HEK293T (cell line): Measurements from ENCODE around the gene COL6A1.

ENCODE experiments used
- BHLHE40 ChIP-seq: fragments of 450-650 bp; IDR thresholded peaks from 2 replicates; pipeline ENCODE4 v1.6.1; 2016; ENCODE audit warnings: mild to moderate bottlenecking, moderate library complexity, borderline replicate concordance
- FOXM1 ChIP-seq: fragments of 450-650 bp; IDR thresholded peaks from 2 replicates; pipeline ENCODE4 v1.6.1; 2017; ENCODE audit warnings: mild to moderate bottlenecking, borderline replicate concordance
- SP1 ChIP-seq: fragments of 450-650 bp; IDR thresholded peaks from 2 replicates; pipeline ENCODE4 v1.6.1; 2017
- SUZ12 ChIP-seq: fragments of 450-650 bp; IDR thresholded peaks from 2 replicates; pipeline ENCODE4 v1.6.1; 2016; ENCODE audit warnings: mild to moderate bottlenecking
- TF ChIP-seq, protein P1 (sequence below): fragments of 450-650 bp; IDR thresholded peaks from 2 replicates; pipeline ENCODE4 v1.6.1; 2016

DNA sequence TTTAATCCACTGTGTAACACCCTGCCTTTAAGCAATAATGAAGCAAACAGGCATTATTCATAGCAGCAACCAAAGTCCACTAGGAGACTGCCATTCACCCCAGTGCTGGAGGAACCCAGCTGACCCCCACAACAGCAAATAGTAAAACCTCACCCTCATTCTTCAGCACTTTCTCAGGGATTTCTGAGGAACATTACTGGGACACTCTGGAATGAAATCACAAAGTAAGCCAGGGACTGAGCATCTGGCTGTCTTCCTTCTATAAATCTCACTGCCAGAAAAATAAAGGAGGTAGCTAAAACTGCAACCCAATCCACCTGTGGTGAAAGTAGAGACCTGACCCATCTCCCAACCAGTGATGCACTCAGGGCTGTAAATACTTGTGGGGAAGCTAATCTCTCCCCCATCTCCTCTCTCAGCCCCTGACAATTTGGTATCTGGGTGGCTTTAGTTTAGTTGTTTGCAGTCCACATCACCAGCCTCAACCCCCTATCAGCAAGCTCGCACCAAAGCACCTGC, 47.1 kb downstream of the COL6A1 start:
- TF ChIP-seq BHLHE40 = no peak
- no peak for TF ChIP-seq SUZ12
- TF ChIP-seq SP1 = no peak
- TF ChIP-seq, protein P1, sequence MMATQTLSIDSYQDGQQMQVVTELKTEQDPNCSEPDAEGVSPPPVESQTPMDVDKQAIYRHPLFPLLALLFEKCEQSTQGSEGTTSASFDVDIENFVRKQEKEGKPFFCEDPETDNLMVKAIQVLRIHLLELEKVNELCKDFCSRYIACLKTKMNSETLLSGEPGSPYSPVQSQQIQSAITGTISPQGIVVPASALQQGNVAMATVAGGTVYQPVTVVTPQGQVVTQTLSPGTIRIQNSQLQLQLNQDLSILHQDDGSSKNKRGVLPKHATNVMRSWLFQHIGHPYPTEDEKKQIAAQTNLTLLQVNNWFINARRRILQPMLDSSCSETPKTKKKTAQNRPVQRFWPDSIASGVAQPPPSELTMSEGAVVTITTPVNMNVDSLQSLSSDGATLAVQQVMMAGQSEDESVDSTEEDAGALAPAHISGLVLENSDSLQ = no peak
- TF ChIP-seq FOXM1 = no peak
